HG03342 (cell line): Measurements from ENCODE around the gene COL7A1.
"Not testable (repeated sequence)": the region's sequence is repeated elsewhere in the genome, so short reads cannot be mapped to it uniquely, and the experiment has no call there.

ENCODE experiments used
- ATAC-seq: cut with Tn5 transposase; IDR thresholded peaks from one replicate; pipeline ENCODE4 v1.9.1; 2021; ENCODE audit warnings: mild to moderate bottlenecking, moderate library complexity; ENCODE audit not compliant: unreplicated experiment

COL7A1 gene

DNA sequence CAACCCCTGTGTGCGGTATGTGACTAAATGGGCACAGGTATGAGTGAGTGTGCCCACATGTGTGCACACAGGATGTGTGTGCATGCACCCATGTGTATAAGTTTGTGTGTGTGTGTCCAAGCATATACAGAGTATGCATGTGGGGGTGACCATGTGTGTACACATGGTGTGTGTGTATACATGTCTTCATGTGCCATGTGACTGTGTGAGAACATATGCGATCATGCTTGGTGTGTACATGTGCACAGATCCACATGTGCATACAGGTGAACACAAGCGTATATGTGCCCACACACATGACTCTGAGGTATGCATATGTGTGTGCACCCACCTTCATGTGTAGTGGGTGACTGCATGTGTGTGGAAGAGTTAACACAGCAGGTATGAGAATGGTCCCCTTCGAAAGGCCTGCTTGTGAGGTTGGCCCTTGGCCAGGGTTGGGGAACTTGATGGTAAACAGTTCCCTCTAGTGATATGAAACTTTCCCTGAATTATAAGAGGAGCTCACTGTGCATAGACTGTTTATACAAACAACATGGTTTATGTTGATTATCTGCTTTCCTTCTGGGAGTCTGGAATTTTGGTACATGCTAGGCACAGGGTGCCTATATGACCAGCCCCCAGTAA lies 48.8 kb downstream of the COL7A1 start:
- no peak for ATAC-seq

DNA sequence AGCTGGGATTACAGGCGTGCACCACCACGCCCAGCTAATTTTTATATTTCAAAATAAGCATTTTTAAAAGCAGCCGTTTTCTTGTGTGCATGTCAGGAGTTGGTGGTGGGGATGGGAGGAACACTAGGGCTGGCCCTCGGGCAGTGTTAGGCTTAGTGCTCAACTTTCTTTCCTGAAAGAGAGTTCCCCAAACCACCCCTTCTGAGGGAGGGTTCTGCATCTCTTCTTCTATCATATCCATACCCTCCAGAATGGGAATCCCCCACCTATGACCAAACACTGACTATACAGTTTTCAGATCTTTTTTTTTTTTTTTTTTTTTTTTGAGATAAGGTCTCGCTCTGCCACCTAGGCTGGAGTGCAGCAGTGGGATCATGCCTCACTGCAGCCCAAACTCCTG lies 51.0 kb downstream of the COL7A1 start:
- ATAC-seq = no peak

DNA sequence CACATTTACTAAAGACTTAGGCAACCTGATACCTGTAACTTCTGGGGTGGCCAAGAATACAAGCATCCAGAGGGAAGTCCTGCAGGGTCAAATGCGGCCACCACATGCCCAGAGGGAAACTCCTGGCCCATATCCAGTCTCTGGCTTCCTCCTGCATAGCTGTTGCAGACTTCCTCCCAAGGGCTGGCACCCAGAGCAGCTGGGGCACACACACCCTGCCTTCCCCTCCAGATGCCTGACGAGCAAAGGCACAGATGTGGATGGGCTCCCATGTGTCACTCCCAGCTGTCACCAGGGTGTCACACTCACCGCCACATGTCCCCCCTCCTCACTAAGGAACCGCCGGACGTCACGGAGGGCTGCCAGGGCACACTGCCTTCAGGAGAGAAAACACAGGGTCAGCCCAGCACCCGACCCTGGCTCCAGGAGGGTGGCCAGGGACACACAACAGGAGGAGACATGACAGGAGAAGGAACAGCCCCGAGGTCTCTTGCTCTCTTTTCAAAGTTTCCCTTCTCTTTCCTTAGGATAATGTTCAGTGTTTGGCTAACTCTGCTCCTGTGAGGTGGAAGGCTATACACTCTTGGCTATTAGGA lies 51.8 kb downstream of the COL7A1 start:
- no peak for ATAC-seq

DNA sequence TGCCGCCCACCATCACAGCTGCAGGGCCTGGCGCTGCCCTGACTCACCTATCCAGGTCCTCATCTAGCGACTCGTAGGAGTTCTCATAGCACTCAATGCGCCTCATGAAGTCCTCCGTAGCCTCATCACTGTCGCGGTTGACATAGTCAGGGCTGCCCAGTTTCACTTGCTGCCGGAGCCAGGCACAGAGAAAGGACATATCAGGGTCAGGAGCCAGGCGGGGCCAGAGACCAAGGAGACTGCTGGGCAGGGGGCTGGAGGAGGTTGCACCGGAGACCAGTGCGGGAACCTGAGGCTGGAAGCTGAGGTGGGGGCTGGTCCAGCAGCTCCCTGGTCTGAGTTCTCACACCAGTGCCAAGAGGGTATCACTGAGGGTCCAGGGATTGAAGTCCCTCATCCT lies 56.7 kb downstream of the COL7A1 start:
- no peak for ATAC-seq

DNA sequence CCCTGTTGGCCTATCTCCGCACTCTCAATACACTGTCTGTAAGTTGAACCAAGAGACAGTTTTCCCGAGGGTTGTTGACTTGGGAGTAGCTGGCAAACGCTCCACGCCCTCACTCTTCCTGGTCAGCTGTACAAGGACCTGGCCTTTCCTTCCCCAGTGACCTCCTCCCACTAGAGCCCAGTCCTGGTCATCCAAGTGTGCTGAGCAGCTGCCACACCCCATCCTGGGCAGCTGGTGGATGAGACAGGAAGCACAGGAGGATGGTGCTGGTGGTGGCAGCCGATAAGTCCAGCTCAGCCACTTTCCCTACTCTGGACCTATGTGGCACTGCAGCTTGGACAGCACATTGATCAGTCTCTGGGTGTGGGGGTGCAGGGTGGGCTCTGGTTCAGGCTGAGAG lies 58.3 kb downstream of the COL7A1 start:
- ATAC-seq = no peak

DNA sequence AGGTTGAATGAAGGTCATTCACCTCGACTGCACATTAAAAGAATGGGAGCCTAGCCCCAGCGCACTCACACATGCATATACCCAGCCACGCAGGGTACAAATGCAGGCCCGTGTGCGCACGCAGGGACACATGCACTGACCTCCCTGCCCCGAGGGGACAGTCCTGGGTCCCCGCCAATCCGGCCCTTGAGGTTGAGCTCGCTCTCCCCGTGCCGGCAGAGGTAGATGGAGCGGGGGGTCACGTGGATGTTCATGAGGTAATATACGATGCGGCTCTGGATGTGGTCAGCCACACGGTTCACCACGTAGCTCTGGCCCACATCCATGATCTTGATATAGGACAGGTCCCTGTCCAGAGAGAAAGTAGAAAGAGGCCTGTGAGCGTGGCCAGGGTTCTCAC lies 59.0 kb downstream of the COL7A1 start:
- ATAC-seq = no peak

DNA sequence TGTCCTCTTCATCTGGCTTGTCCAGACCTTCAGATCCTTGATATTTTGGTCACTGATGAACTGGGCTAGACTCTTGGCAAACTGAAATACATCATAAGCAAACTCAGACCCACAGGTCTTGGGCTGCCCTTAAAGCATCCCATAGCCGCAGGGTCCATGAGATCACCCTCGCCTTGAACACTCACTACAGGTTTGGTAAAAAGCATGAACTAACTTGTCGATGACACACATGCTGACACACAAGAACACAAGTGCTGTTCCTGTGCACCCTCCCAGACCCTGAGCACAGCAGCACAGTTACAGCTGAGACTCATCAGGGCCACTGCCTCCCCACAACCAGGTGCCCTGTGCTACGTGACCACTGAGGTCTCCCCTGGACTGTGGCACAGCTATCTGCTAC lies 59.6 kb downstream of the COL7A1 start:
- no peak for ATAC-seq

DNA sequence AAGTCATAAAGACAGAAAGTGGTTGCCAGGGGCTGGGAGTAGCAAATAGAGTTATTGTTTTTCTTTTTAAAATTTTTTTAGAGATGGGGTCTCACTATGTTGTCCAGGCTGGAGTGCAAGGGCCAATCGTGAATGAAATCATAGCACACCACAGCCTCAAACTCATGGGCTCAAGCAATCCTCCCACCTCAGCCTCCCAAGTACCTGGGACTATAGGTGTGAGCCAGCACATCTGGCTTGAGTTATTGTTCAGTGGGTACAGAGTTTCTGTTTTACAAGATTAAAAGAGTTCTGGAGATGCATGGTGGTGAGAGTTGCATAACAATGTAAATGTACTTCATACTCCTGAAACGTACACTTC lies 62.2 kb downstream of the COL7A1 start:
- ATAC-seq = no peak

DNA sequence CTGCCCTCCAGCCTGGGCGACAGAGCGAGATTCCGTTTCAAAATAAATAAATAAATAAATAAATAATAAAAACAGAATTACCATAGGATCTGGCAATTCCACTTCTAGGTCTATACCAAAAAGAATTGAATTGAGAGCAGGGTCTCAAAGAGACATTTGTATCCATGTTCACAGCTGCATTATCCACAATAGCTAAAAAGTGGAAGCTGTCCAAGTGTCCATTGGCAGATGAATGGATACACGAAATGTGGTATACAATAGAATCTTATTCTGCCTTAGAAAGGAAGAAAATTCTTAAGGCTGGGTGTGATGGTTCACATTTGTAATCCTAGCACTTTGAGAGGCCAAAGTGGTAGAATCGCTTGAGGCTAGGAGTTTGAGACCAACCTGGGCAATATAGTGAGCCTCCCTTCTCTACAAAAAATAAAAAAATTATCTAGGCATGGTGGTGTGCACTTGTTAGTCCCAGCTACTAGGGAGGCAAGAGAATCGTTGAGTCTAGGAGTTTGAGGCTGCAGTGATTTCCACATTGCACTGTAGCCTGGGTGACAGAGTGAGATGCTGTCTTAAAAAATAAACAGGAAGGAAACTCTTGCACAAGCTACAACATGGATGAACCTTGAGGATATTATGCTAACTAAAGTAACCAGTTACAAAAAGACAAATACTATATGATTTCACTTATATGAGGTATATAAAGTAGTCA lies 62.7 kb downstream of the COL7A1 start:
- ATAC-seq = no peak

DNA sequence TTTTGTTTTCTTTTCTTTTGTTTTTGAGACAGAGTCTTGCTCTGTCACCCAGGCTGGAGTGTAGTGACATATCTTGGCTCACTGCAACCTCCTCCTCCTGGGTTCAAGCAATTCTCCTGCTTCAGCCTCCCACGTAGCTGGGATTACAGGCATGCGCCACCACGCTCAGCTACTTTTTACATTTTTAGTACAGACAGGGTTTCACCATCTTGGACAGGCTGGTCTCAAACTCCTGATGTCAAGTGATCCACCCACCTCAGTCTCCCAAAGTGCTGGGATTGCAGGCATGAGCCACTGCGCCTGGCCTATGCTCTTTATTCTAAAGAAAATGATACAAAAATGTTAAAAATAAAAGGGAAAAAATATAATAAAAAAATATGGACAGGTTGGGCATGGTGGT lies 64.4 kb downstream of the COL7A1 start:
- not testable (repeated sequence) for ATAC-seq

DNA sequence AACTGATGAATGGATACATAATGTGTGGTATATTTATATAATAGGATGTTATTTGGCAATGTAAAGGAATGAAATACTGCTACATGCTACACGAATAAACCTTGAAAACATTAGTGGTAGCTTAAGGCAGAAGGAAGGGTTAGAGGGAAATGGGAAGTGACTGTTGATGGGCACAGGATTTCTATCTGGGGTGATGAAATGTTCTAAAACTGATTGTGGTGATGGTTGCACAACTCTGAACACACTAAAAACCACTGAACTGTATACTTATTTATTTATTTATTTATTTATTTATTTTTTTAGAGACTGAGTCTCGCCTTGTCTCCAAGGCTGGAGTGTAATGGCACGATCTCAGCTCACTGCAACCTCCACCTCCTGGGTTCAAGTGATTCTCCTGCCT lies 66.4 kb downstream of the COL7A1 start:
- no peak for ATAC-seq

DNA sequence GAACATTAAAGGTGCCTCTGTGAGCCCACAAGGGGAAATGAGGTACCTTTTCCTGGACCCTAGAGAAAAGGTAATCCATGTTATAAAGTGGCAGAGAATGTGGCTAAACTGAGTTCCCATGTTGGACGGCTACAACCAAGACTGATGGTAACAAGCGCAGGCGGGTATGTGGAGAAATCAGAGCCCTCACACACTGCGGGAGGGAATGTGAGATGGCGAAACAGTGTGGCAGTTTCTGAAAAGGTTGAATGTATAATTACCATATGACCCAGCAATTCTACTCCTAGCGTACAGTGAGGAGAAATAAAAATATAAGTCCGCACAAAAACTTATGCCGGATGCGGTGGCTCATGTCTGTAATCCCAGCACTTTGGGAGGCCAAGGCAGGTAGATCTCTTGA lies 67.1 kb downstream of the COL7A1 start:
- no peak for ATAC-seq

DNA sequence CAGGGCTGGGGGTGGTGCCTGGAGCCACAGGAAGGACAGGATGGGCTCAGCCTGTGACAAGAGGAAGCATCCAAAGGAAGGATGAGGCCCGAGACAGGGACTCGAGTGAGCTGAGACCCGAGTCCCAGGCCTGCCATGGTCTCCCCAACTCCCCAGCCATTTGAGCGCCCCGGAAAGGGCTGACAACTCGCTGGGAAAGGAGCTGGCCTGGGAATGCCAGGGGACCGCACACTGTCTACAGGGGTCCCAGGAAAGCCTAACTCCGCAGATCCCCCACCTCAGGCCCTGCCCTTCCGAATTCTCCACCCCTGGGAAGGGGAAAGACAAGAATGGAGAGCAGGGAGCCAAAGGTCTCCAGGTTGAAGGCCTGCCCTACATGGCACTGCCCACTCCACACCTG lies 70.2 kb downstream of the COL7A1 start:
- no peak for ATAC-seq

DNA sequence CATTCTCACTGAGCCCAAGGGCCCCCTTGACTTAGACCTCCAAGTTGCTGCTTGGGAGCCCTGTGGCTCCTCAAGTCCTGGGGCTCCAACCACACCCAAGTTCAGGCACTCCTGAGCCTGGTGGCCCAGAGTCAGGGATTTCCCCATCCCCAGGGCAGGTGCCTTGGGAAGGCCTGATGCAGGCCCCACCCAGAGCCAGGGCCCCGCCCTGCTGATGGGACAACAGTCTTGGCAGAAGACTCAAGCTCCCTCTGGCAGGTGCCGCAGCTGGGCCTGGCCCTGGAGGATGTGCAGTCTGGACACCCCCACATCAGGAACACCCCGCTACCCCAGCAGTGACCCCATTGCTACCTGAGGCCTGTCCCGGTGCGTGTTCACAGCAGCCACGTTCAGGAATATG lies 73.5 kb downstream of the COL7A1 start:
- ATAC-seq = no peak

DNA sequence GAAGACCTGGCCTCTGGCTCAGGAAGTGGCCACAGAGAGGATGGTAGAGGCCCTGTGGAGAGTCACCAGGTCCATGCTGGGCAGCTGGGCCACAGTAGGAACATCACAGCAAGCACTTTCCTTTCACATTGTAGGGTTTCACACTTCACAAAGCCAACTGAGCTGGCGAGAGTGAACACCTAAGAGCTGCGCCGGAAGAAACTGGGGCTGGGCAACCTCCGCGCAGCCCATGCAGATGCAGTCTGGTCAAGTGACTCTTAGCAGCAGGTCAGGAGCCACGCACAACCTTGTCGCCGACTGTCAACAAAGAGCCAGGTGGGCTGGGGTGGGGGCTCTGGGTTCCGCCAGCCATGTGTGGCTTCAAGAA lies 75.9 kb downstream of the COL7A1 start:
- no peak for ATAC-seq

DNA sequence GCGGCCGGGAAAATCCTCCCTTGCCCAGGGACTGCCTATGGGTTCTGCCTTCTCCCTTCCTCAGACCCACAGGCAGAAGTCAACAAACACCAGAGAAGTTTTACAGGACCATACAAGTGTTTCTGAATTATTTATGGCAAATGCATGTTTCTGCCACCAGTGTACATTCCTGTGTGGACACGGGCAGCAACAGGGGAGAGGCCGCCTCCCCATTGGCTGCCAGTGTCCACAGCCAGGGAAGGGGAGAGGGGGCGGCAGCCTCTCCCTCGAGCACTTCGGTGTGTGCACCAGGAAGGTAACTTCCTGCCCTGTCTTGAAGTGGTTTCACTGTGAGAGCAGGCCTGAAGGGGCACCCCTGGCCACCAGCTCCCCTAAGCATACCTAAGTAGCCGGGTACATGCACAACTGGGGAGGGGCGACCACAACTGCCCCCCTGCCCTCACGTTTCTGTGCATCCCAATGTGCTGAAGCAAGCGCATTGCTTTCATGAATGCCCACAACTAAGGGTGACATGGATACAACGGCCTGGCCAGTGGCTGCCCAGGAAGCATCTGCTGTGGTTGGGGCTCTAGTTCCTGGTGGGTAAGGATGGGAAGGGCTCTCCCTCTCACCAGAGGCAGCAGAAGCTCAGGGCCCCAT lies 76.4 kb downstream of the COL7A1 start:
- ATAC-seq = no peak

DNA sequence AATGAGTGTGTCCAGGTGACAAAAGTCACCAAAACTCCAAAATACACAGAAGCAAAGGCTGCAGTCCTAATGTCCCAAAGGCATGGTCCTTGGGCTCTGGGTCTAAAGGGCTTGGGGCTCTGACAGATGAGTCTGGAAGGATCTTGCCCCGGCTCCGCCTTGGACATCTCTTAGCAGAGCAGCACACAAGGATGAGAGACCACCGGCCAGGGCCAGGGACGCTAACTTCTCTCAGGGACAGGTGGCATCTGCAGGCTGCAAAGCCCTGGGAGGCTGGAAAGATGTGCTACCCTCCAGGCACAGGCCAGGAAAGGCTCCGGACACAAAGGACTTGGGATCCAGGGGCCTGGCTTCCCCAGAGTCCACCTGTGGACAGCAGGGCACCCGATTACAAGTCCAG lies 77.1 kb downstream of the COL7A1 start:
- no peak for ATAC-seq

DNA sequence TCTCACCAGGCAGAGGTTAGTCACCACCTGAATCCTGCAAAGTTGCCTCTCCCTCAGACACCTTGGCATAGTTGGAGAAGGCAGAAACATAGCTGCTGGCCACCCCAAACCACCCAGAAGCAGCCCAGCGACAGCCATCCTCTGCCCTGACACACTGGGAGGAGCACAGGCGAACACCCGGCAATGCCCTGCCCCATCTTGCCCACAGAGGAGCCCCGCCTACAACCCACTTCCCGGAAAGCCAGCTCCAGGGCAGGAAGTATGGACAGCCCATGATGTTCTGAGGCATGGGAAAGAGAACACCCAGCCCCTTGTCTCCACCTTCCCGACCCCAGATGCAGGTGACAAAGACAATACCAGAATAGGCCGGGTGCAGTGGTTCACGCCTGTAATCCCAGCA lies 78.6 kb downstream of the COL7A1 start:
- no peak for ATAC-seq

DNA sequence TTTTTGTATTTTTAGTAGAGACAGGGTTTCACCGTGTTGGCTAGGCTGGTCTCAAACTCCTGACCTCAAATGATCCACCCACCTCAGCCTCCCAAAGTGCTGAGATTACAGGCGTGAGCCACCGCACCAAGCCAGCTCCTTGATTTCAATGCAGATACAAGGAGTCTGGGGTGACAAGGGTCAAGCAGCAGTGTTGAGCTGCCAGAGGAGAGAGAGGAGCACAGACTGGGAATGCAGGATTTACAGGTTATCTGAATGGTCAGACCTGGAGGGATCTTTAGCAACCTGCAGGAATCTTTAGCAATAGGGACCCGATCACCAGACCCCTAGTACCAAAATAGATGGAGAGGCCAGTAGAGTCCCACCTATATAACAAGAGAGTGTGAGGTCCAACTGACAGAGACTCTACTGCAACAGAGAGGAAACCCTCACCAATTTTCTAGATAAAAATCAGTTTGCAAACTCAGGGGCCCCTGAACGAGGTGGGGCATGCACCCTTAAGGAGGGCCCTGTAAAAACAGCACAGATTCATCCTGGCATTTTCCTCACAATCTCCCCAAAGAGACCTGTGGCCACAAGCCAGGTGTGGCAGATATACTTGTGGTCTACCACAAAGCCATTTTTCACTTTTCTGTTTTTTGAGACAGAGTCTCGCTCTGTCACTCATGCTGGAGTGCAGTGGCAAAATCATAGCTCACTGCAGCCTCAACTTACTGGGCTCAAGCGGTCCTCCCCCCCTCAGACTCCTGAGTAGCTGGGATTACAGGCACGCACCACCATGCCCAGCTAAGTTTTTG lies 80.5 kb downstream of the COL7A1 start:
- ATAC-seq = no peak
